Spleen (tissue), 11 donors: ENCODE results near the gene ALCAM. TPM values are rescaled to one million over a fixed set of nuclear protein-coding genes. Genes with fewer than 3 reads are reported as not detected.

Source experiments
- DNase-seq: peaks from one replicate; pipeline ENCODE4 v3.0.0-alpha.2; 2020
- H3K27ac ChIP-seq, 8 donors: fragments of 200-600 bp; sonication (generic) in 7 of 8; 1 replicate in 4 of 8; 2 replicates in 4 of 8; pipeline versions ENCODE4 v1.5.0 to v1.8.0; 2016 to 2021; ENCODE audit warnings: inconsistent platforms in 4 of 8, mild to moderate bottlenecking in 4 of 8, moderate library complexity in 1 of 8
- H3K27me3 ChIP-seq, 7 donors: fragments of 200-600 bp; sonication (generic) in 6 of 7; replicated peaks in 1 of 7; 1 replicate in 4 of 7; 2 replicates in 3 of 7; pipeline versions ENCODE4 v1.5.0 to v1.8.0; 2016 to 2021; ENCODE audit warnings: inconsistent platforms in 3 of 7, mild to moderate bottlenecking in 1 of 7
- H3K36me3 ChIP-seq, 6 donors: fragments of 200-600 bp; sonication (generic) in 5 of 6; 1 replicate in 4 of 6; 2 replicates in 2 of 6; pipeline versions ENCODE4 v1.5.0 to v1.8.0; 2016 to 2021; ENCODE audit warnings: inconsistent platforms in 2 of 6
- H3K4me1 ChIP-seq, 6 donors: fragments of 200-600 bp; sonication (generic) in 5 of 6; 1 replicate in 3 of 6; 2 replicates in 3 of 6; pipeline versions ENCODE4 v1.5.0 to v1.8.0; 2016 to 2021; ENCODE audit warnings: inconsistent platforms in 3 of 6
- H3K4me3 ChIP-seq, 8 donors: fragments of 200-600 bp; sonication (generic) in 7 of 8; 1 replicate in 4 of 8; 2 replicates in 4 of 8; pipeline versions ENCODE4 v1.5.0 to v1.8.0; 2016 to 2021; ENCODE audit warnings: inconsistent platforms in 4 of 8, mild to moderate bottlenecking in 4 of 8, moderate library complexity in 2 of 8
- H3K9me3 ChIP-seq, 8 donors: fragments of 200-600 bp; sonication (generic) in 7 of 8; 1 replicate in 4 of 8; 2 replicates in 4 of 8; pipeline versions ENCODE4 v1.5.0 to v1.8.0; 2016 to 2021; ENCODE audit warnings: inconsistent platforms in 4 of 8
- POLR2A ChIP-seq, 3 donors: fragments of 450-650 bp; IDR thresholded peaks; one replicate each; pipeline ENCODE4 v1.5.1; 2017; ENCODE audit warnings: antibody characterized with exemption in 3 of 3, mild to moderate bottlenecking in 1 of 3
- POLR2AphosphoS5 ChIP-seq, 3 donors: sonication (generic); formaldehyde crosslinking; IDR thresholded peaks; one replicate each; pipeline ENCODE4 v1.5.1; 2017; ENCODE audit warnings: antibody characterized with exemption in 3 of 3
- WGBS, 5 donors: extraction: QIAGEN DNeasy Blood & Tissue Kit in 3 of 5; methylation state at CpG; one replicate each; pipeline versions ENCODE4 v1.1.5 to v1.1.7; 2013 to 2018; 5-methylcytosine and 5-hydroxymethylcytosine counted together
- intact Hi-C: fragments of 100-400 bp; cut with DNase I; formaldehyde crosslinking; loops from one replicate; pipeline ENCODE4 v1.15.0; 2023; ENCODE audit warnings: low total_unique reads
- polyA plus RNA-seq, 3 donors: library from polyadenylated mRNA; stranded (reverse); fragments of 200-250 nt; gene quantifications; one replicate each; pipeline ENCODE4 v1.2.1, GENCODE V29; 2013
- total RNA-seq, 7 donors: library from RNA; depleted of rRNA in 3 of 7; stranded (reverse); fragments of >200 nt in 3 of 7; fragmentation: NEBNext Ultra II Directional in 4 of 7; extraction: Animal tissue kit (Norgen Biotek cat#: 25700) in 4 of 7; gene quantifications; one replicate each; pipeline versions ENCODE4 v1.1.0 to v1.2.1, GENCODE V29; 2016 to 2021
- TF ChIP-seq, protein P1 (sequence below), 11 experiments: fragments of 200-600 bp in 7 of 11; fragments of 450-650 bp in 4 of 11; sonication (generic) in 4 of 11; IDR thresholded peaks in 8 of 11; conservative IDR thresholded peaks in 3 of 11; 1 replicate in 7 of 11; 2 replicates in 4 of 11; pipeline versions ENCODE4 v1.4.0 to v1.8.0; 2016 to 2021; ENCODE audit warnings: antibody characterized with exemption in 11 of 11, inconsistent platforms in 4 of 11, mild to moderate bottlenecking in 1 of 11
- donor health status: healthy with polysubstance abuse.
- donor health status: DM: no; HTN: no; CAD: no; lungs with moderate emphysema.
- donor health status: DM: no; HTN: no; CAD: no.
- donor health status: Bipolar disorder and iron deficiency.
- donor health status: healthy.
- donor health status: DM: no; HTN: no; CAD: no.
- donor health status: DM: yes; HTN: yes; CAD: no.

The ALCAM gene
- total and polyA plus RNA-seq, 10 donors: 6.3 to 18.5 (median 11.8) TPM

DNA sequence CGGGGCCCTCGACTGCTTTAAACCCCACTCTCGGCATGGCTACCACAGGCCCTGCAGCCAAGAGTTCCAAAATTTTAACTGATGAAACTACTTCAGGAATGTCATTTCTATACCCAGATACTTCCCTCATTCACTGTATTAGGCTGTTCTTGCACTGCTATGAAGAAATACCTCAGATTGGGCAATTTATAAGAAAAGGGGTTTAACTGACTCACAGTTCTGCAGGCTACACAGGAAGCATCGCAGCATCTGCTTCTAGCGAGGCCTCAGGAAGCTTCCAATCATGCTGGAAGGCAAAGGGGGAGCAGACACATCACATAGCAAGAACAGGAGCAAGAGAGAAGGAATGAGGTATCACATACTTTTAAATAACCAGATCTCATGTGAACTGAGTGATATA lies 21.6 kb upstream of the ALCAM start:
- H3K4me1 ChIP-seq: peaks cover 0 to 5% (median 0%) of the 10 kb centered on the region in 6 donors
- no peaks in the 10 kb centered on the region for H3K9me3 ChIP-seq
- H3K36me3 ChIP-seq: no peaks in the 10 kb centered on the region
- intact Hi-C loops: no loop called here
- 81 to 94% (median 88%) methylated on average over 5 of the region's 5 CpGs for WGBS, 5 donors
- no peak overlapping the region for H3K27ac ChIP-seq
- DNase-seq: no peak
- H3K4me3 ChIP-seq: no peak overlapping the region
- no peaks in the 10 kb centered on the region for H3K27me3 ChIP-seq
- TF ChIP-seq POLR2AphosphoS5 (IDR thresholded peaks at IDR 0.05) (no peak), POLR2A (IDR thresholded peaks at IDR 0.05) (no peak)
- TF ChIP-seq, protein P1, sequence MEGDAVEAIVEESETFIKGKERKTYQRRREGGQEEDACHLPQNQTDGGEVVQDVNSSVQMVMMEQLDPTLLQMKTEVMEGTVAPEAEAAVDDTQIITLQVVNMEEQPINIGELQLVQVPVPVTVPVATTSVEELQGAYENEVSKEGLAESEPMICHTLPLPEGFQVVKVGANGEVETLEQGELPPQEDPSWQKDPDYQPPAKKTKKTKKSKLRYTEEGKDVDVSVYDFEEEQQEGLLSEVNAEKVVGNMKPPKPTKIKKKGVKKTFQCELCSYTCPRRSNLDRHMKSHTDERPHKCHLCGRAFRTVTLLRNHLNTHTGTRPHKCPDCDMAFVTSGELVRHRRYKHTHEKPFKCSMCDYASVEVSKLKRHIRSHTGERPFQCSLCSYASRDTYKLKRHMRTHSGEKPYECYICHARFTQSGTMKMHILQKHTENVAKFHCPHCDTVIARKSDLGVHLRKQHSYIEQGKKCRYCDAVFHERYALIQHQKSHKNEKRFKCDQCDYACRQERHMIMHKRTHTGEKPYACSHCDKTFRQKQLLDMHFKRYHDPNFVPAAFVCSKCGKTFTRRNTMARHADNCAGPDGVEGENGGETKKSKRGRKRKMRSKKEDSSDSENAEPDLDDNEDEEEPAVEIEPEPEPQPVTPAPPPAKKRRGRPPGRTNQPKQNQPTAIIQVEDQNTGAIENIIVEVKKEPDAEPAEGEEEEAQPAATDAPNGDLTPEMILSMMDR (IDR thresholded peaks at IDR 0.05 in 8 of 11, conservative IDR thresholded peaks at IDR 0.05 in 3 of 11): no peak

- H3K9me3 ChIP-seq: no peaks in the 10 kb centered on the region
- no peak for DNase-seq
- H3K4me3 ChIP-seq: no peak overlapping the region
- 81 to 87% (median 83%) methylated on average over 3 of the region's 3 CpGs for WGBS, 5 donors
- peaks cover 0 to 5% (median 0%) of the 10 kb centered on the region in 6 donors for H3K4me1 ChIP-seq
- H3K27me3 ChIP-seq: peaks cover 0 to 6% (median 0%) of the 10 kb centered on the region in 7 donors
- no peaks in the 10 kb centered on the region for H3K36me3 ChIP-seq
- intact Hi-C loops: no loop called here
- TF ChIP-seq, protein P1 (IDR thresholded peaks at IDR 0.05 in 8 of 11, conservative IDR thresholded peaks at IDR 0.05 in 3 of 11): no peak
- TF ChIP-seq POLR2A (IDR thresholded peaks at IDR 0.05): no peak
- no peak for TF ChIP-seq POLR2AphosphoS5 (IDR thresholded peaks at IDR 0.05)
- H3K27ac ChIP-seq: no peak overlapping the region
These were observed 18.9 kb upstream of the ALCAM start for GRCh38 chr3:105347625-105348302.

DNA sequence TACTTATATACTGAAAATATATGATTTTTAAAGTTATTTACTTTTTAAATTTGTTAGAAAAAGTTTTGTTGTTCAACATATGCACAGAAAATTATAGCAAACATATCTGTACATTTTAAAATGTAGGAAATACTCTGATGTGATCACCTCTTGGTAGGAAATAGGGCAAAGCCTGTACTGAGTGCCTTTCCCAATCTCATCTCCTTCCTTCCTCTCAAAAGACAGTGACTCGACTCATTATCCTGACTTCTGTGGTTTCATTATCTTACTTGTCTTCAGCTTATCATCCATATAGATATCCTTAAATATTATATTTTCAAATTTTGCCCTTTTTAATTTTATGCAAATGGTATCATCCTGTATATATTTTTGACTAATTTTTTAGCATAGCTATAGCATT lies 18.4 kb upstream of the ALCAM start:
- Histone ChIP-seq H3K9me3 (no peaks in the 10 kb centered on the region), H3K36me3 (no peaks in the 10 kb centered on the region), H3K4me3 (no peak overlapping the region), H3K27me3 (peaks cover 0 to 11% (median 2%) of the 10 kb centered on the region in 7 donors), H3K27ac (no peak overlapping the region), H3K4me1 (peaks cover 0 to 9% (median 0%) of the 10 kb centered on the region in 6 donors)
- intact Hi-C loops: no loop called here
- 30 to 60% (median 50%) methylated on average over 1 of the region's 1 CpG for WGBS, 5 donors
- no peak for DNase-seq
- no peak for TF ChIP-seq POLR2A (IDR thresholded peaks at IDR 0.05)
- TF ChIP-seq POLR2AphosphoS5 (IDR thresholded peaks at IDR 0.05): no peak
- TF ChIP-seq, protein P1 (IDR thresholded peaks at IDR 0.05 in 8 of 11, conservative IDR thresholded peaks at IDR 0.05 in 3 of 11): no peak

- 66 to 78% (median 73%) methylated on average over 2 of the region's 2 CpGs for WGBS, 5 donors
- Histone ChIP-seq H3K4me3 (no peak overlapping the region), H3K27ac (no peak overlapping the region), H3K27me3 (peaks cover 0 to 26% (median 17%) of the 10 kb centered on the region in 7 donors), H3K36me3 (no peaks in the 10 kb centered on the region), H3K4me1 (peaks cover 0 to 20% (median 3%) of the 10 kb centered on the region in 6 donors), H3K9me3 (no peaks in the 10 kb centered on the region)
- intact Hi-C loops: no loop called here
- no peak for DNase-seq
- no peak for TF ChIP-seq POLR2A (IDR thresholded peaks at IDR 0.05)
- TF ChIP-seq, protein P1 (IDR thresholded peaks at IDR 0.05 in 8 of 11, conservative IDR thresholded peaks at IDR 0.05 in 3 of 11): no peak
- TF ChIP-seq POLR2AphosphoS5 (IDR thresholded peaks at IDR 0.05): no peak
These were observed 16.9 kb upstream of the ALCAM start for GRCh38 chr3:105349684-105350387.
